Stimulated activated CD8-positive, alpha-beta memory T cell treated with anti-CD3 and anti-CD28 coated beads, Interleukin-12 subunit alpha, Interleukin-12 subunit beta, amount 100 ng/mL, for 24 hours (primary cell): ENCODE measurements around the gene DST.

ENCODE experiments used
- DNase-seq: peaks from one replicate; pipeline ENCODE4 v3.0.0-alpha.2; 2020; ENCODE audit errors: extremely low read depth

Gene DST

GRCh38 chr6:56483929-56484328 lies 158.8 kb downstream of the DST start:
- no peak for DNase-seq

GRCh38 chr6:56482525-56482924 lies 160.2 kb downstream of the DST start:
- DNase-seq = no peak

- DNase-seq = no peak
Measured at GRCh38 chr6:56481957-56482356, 160.7 kb downstream of the DST start.

GRCh38 chr6:56480654-56481337 lies 161.9 kb downstream of the DST start:
- DNase-seq = no peak

GRCh38 chr6:56480246-56480645 lies 162.4 kb downstream of the DST start:
- DNase-seq = no peak

GRCh38 chr6:56479381-56479780 lies 163.3 kb downstream of the DST start:
- DNase-seq = no peak

- DNase-seq = no peak
Measured at GRCh38 chr6:56478202-56478601, 164.5 kb downstream of the DST start.

GRCh38 chr6:56477241-56477640 lies 165.4 kb downstream of the DST start:
- DNase-seq = no peak

GRCh38 chr6:56475736-56476457 lies 166.8 kb downstream of the DST start:
- no peak for DNase-seq

- no peak for DNase-seq
Measured at GRCh38 chr6:56474532-56474931, 168.2 kb downstream of the DST start.

- no peak for DNase-seq
Measured at GRCh38 chr6:56463443-56463842, 179.2 kb downstream of the DST start.

GRCh38 chr6:56459030-56459805 lies 183.5 kb downstream of the DST start:
- no peak for DNase-seq

GRCh38 chr6:56458324-56458884 lies 184.3 kb downstream of the DST start:
- DNase-seq = no peak

GRCh38 chr6:56456785-56457184 lies 185.9 kb downstream of the DST start:
- DNase-seq = no peak

GRCh38 chr6:56450882-56451739 lies 191.6 kb downstream of the DST start:
- DNase-seq = no peak

GRCh38 chr6:56450376-56450775 lies 192.3 kb downstream of the DST start:
- DNase-seq = no peak

- no peak for DNase-seq
Measured at GRCh38 chr6:56448046-56448445, 194.6 kb downstream of the DST start.

- DNase-seq = no peak
Measured at GRCh38 chr6:56445818-56446217, 196.9 kb downstream of the DST start.

GRCh38 chr6:56444855-56445254 lies 197.8 kb downstream of the DST start:
- DNase-seq = no peak

GRCh38 chr6:56440551-56440981 lies 202.1 kb downstream of the DST start:
- DNase-seq = no peak

GRCh38 chr6:56437171-56437900 lies 205.4 kb downstream of the DST start:
- DNase-seq = no peak
